Embryonic facial prominence (tissue), 1 donor: ENCODE measurements around the gene CAD.

ENCODE experiments used
- DNase-seq: peaks from one replicate; pipeline ENCODE4 v3.0.0-alpha.2; 2016; ENCODE audit errors: extremely low spot score

The CAD gene

GRCh38 chr2:27225526-27225925 is 8.4 kb downstream of the CAD start:
- DNase-seq: no peak

DNA sequence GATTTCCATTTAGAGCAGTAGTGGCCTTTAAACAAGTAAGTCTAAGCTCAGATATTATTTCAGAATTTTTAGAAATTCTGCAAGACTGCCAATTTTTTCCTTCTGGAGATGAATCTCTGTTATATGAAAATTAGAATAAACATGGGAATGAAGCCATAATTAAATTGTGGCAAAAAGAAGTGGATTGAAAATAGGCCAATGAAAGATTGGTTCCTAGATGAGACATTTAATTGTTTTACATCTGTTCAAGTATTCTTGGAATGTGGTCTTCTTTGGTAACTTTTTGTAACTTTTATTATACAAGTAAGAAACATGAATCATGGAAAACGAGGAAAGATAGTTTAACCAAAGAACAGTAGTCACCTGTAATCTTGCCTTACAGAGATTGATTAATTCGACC is 10.3 kb downstream of the CAD start:
- DNase-seq: no peak

DNA sequence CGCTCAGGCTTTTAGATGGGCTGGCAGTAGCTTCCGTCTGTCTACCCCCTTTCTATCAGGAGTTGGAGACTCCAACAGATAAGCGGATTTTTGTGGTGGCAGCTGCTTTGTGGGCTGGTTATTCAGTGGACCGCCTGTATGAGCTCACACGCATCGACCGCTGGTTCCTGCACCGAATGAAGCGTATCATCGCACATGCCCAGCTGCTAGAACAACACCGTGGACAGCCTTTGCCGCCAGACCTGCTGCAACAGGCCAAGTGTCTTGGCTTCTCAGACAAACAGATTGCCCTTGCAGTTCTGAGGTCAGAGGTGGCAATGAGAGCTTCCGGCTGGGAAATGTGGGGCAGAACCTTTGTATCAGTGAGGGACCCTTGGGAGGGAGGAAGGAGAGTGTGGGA is 14.8 kb downstream of the CAD start:
- no peak for DNase-seq

DNA sequence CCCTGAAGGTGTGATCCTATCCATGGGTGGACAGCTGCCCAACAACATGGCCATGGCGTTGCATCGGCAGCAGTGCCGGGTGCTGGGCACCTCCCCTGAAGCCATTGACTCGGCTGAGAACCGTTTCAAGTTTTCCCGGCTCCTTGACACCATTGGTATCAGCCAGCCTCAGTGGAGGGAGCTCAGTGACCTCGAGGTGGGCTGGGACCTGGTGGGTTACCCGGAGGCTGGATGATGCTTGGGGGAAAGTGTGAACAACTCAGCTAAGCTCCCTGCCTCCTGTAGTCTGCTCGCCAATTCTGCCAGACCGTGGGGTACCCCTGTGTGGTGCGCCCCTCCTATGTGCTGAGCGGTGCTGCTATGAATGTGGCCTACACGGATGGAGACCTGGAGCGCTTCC is 16.2 kb downstream of the CAD start:
- no peak for DNase-seq

GRCh38 chr2:27236136-27236535 is 19.0 kb downstream of the CAD start:
- no peak for DNase-seq

GRCh38 chr2:27236626-27237025 is 19.5 kb downstream of the CAD start:
- DNase-seq: no peak

- no peak for DNase-seq
Observed at GRCh38 chr2:27237341-27237945, 20.3 kb downstream of the CAD start.

- no peak for DNase-seq
Observed at GRCh38 chr2:27238976-27239375, 21.8 kb downstream of the CAD start.

GRCh38 chr2:27240406-27240805 is 23.2 kb downstream of the CAD start:
- no peak for DNase-seq

DNA sequence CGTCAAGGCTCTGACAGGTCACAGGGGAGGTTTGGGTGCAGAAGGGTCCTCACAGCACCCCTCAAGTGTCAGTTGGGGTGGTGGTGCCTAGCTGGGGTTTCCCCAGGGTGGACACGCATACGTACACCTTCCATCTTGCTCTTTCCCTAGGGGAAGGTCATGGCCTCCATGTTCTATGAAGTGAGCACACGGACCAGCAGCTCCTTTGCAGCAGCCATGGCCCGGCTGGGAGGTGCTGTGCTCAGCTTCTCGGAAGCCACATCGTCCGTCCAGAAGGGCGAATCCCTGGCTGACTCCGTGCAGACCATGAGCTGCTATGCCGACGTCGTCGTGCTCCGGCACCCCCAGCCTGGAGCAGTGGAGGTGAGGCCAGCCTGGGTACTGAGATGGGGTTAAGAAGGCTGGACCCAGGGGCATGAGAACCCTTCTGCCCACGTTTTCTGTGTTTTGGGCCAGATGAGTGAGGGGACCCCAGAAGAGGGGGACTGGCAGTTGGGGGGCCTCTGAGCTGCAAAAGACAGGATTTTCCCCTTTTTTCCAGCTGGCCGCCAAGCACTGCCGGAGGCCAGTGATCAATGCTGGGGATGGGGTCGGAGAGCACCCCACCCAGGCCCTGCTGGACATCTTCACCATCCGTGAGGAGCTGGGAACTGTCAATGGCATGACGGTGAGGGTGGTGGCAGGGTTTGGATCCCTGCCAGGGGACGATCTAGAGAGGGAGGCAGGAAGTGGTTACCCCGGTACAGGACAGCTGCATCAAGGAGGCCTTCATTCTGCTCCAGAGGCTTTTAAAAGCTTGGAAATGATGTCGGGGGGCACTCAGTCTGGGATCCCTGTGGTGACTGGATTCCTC is 24.8 kb downstream of the CAD start:
- no peak for DNase-seq

- DNase-seq: no peak
Observed at GRCh38 chr2:27242614-27242951, 25.4 kb downstream of the CAD start.

- no peak for DNase-seq
Observed at GRCh38 chr2:27243391-27244130, 26.4 kb downstream of the CAD start.

GRCh38 chr2:27245116-27245515 is 27.9 kb downstream of the CAD start:
- DNase-seq: no peak

- no peak for DNase-seq
Observed at GRCh38 chr2:27245626-27246025, 28.5 kb downstream of the CAD start.

GRCh38 chr2:27247893-27248292 is 30.7 kb downstream of the CAD start:
- no peak for DNase-seq

DNA sequence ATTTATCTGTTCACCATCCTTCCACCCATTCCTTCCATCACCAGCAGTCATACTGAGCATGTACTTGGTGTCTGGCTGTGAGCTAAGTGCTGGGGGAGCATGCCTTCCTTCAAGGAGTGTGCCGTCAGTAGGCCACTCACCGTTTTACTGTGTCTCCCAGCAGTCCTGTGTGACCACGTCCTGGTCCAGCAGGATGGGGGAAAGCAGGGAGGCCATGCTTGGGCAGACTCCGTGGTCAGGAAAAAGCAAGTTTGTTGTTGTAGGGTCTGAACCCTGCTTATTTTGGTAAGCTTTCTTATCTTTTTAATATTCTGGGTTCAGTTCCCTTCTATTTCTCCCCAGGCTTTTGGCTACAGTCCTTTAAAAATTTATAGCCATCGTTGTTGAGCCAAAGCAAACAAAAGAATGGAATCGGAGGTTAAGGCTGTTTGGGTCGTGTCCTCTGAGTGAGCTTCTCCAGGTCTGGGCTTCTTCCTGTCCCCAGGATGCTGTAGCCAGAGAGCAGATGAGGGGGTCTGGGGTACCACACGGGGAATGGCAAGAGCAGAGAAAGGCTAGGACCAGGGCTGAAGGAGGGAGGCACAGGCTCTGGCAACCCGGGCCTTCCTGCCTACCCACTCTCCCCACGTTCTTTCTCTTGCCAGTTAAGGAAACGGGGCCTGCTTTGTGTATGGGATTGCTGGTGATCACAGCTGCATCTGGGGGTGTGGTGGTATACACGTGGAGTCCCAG is 32.2 kb downstream of the CAD start:
- no peak for DNase-seq

- DNase-seq: no peak
Observed at GRCh38 chr2:27249891-27250651, 32.9 kb downstream of the CAD start.

DNA sequence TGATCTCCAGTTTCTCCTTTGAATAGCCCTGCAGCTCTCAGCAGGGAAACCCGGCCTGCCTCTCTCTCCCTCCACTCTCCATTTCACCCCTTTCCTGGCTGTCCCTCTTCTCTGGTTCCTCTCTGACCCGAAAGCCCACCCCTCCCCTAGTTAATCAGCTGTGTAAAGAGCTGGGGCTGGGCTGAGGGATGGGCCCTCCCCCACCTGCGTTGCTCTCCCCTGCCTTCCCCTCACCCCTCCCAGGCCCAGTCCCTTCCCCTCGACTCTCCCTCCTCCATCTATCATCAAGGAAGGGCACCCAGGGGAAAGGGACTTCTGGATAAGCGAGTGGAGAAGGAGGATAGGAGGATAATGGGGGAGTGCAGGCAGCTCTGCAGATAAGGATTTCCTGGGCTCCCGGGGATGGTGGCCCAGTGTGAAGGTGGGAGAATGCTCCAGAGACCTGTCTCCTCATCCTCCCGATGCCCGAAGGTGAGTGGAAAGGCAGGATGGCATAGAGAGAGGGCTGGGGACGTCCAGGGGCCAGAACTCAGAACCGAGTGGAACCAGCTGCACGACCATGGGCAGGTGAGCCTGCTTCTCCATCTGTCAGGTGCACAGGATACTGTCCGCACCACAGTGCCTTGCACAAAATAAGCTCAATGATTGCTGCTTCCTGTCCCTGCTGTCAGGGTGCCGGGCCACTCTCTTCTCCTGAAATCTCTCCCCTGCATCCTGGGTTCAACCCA is 33.6 kb downstream of the CAD start:
- DNase-seq: no peak

- no peak for DNase-seq
Observed at GRCh38 chr2:27251766-27252165, 34.6 kb downstream of the CAD start.

- no peak for DNase-seq
Observed at GRCh38 chr2:27255187-27255586, 38.0 kb downstream of the CAD start.

DNA sequence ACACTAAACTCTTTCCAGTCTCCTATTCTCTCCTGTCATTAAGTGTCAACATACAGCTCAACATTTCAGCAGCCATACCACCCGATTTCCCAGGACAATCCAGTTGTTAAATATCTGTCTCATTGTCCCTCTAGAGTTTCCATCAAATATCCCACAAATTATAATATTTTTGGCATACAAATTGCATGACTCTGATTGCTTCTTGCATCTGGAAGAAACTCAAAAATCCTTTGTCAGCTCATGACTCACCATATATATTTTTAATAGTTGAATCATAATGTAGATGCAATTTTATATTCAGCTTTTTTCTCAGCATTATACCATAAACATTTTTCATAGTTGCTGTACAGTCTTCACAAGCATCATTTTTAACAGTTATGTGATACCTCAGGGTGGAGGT is 38.5 kb downstream of the CAD start:
- no peak for DNase-seq
